GM12892 (cell line): ENCODE data around the gene DLGAP1.

Experiments used
- POLR2A ChIP-seq: IDR thresholded peaks from 2 replicates; pipeline ENCODE4 v1.6.1; 2011; ENCODE audit warnings: low read depth, low read length, control low read depth
- POLR2AphosphoS5 ChIP-seq: IDR thresholded peaks from 2 replicates; pipeline ENCODE4 v1.6.1; 2011; ENCODE audit warnings: low read depth, low read length, control low read depth
- TAF1 ChIP-seq: IDR thresholded peaks from 2 replicates; pipeline ENCODE4 v1.6.1; 2011; ENCODE audit warnings: low read depth, mild to moderate bottlenecking, control low read depth, low read length, borderline replicate concordance

GRCh38 chr18:3759099-3759498, 696.0 kb downstream of the DLGAP1 start:
- TF ChIP-seq POLR2A (no peak), POLR2AphosphoS5 (no peak), TAF1 (no peak)
